BE2C (cell line): ENCODE data around the gene CARD9.

Source experiments
- DNase-seq: peaks from one replicate; pipeline ENCODE4 v3.0.0-alpha.2; 2020
- H3K27me3 ChIP-seq: fragments of 250-450 bp; sonication (Bioruptor Pico); 2 replicates; pipeline ENCODE4 v1.5.1; 2020; ENCODE audit warnings: mild to moderate bottlenecking
- H3K36me3 ChIP-seq: fragments of 250-450 bp; sonication (Bioruptor Pico); 2 replicates; pipeline ENCODE4 v1.5.1; 2020; ENCODE audit warnings: mild to moderate bottlenecking
- H3K4me1 ChIP-seq: fragments of 250-450 bp; sonication (Bioruptor Pico); 2 replicates; pipeline ENCODE4 v1.5.1; 2020
- H3K4me3 ChIP-seq: 2 replicates; pipeline ENCODE4 v1.5.1; 2011; ENCODE audit warnings: low read depth, low read length
- H3K9me3 ChIP-seq: fragments of 250-450 bp; sonication (Bioruptor Pico); 2 replicates; pipeline ENCODE4 v1.5.1; 2020
- TF ChIP-seq, protein P1 (sequence below): IDR thresholded peaks from 2 replicates; pipeline ENCODE4 v1.5.1; 2012; ENCODE audit warnings: mild to moderate bottlenecking, low read depth, low read length

CARD9 gene

DNA sequence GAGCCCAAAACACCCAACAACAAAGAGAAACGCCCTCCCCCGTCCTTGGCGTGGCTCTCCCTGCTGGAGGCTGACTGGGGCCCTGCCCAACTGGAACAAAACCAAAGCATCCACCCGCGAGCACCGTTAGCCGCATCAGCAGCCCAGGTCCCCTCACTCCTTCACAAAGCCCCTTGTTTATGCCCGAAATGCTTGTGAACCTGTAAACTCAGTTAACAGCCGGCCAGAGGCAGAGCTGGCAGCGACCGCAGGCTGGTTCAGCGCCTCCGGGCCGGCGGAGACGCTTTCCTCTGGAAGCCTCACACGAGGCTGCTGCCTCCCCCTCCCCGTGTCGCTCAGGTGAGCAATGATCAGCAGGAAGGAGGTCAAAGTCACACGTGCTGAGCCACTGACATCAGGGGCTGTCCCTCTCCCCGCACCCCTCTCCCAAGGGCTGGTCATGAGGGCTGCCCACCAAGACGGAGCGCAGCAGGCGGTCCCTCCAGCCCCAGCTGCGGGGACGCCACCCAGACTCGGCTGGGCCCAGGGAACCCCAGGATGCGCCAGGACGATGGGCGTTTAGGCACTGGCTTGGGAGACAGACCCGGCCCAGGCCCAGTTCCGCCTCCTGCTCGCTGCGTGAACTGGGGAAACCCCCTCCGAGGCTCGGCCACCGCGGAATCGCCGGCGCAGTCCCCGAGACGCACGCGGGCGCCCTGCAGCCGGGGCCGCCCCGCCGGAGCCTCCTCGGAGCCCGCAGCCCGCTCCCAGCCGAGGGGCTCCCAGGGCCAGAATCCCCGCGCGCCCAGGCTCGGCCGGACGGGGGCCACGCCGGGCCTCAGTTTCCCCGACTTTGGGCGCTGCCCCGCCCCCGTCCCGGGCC lies 25.9 kb upstream of the CARD9 start:
- peaks cover 61% of the 10 kb centered on the region for H3K36me3 ChIP-seq
- no peak for DNase-seq
- peak overlapping the region; percentile 81 for H3K4me3 ChIP-seq
- TF ChIP-seq, protein P1, sequence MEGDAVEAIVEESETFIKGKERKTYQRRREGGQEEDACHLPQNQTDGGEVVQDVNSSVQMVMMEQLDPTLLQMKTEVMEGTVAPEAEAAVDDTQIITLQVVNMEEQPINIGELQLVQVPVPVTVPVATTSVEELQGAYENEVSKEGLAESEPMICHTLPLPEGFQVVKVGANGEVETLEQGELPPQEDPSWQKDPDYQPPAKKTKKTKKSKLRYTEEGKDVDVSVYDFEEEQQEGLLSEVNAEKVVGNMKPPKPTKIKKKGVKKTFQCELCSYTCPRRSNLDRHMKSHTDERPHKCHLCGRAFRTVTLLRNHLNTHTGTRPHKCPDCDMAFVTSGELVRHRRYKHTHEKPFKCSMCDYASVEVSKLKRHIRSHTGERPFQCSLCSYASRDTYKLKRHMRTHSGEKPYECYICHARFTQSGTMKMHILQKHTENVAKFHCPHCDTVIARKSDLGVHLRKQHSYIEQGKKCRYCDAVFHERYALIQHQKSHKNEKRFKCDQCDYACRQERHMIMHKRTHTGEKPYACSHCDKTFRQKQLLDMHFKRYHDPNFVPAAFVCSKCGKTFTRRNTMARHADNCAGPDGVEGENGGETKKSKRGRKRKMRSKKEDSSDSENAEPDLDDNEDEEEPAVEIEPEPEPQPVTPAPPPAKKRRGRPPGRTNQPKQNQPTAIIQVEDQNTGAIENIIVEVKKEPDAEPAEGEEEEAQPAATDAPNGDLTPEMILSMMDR, result no peak
- H3K9me3 ChIP-seq, result no peaks in the 10 kb centered on the region
- H3K4me1 ChIP-seq, result peaks cover 5% of the 10 kb centered on the region
- no peaks in the 10 kb centered on the region for H3K27me3 ChIP-seq

DNA sequence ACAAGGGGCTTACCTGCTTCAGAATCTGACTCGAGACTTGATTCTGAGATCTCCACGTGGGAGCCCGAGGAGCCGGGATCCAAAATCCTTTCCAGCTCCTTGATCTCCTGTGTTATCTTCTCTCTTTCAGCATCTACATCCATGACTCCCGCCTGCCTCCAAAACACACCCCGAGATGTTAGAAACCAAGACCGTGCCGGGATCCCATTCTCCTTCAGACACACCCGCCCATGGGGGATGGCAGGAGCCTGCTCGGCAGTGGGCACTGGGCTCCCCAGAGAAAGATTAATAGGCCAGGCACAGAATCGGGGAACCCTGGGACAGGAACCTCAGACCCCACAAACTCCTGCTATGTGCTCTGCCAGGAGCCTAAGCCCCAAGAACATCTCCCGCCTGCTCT lies 24.8 kb upstream of the CARD9 start:
- Histone ChIP-seq H3K36me3 (peaks cover 62% of the 10 kb centered on the region), H3K4me3 (peak overlapping the region; percentile 81; the same call in 1 of the 2 replicates)
- TF ChIP-seq, protein P1, result no peak

DNA sequence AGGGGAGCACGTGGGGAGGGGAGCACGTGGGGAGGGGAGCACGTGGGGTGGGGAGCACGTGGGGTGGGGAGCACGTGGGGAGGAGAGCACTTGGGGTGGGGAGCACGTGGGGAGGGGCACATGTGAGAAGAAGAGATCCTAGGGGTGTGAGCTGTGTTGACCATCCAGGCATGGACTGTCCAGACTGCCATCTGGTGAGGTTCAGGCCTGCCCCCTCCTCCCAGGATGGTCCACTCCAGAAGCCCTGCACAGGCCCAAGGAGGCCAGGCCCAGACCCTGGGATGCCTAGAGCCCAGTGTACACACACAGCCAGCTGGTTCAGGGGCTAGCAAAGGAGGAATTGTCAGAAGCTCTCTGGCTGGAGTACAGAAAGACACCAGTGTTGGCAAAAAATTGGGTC lies 24.2 kb upstream of the CARD9 start:
- Histone ChIP-seq H3K4me3 (no peak overlapping the region), H3K27me3 (no peaks in the 10 kb centered on the region), H3K36me3 (peaks cover 68% of the 10 kb centered on the region), H3K4me1 (peaks cover 5% of the 10 kb centered on the region), H3K9me3 (no peaks in the 10 kb centered on the region)
- TF ChIP-seq, protein P1, result no peak
- DNase-seq, result no peak

More for the DNA sequence above, 24.8 kb upstream of the CARD9 start:
- H3K27me3 ChIP-seq, result no peaks in the 10 kb centered on the region
- H3K9me3 ChIP-seq, result no peaks in the 10 kb centered on the region
- H3K4me1 ChIP-seq, result peaks cover 5% of the 10 kb centered on the region
- DNase-seq, result no peak

DNA sequence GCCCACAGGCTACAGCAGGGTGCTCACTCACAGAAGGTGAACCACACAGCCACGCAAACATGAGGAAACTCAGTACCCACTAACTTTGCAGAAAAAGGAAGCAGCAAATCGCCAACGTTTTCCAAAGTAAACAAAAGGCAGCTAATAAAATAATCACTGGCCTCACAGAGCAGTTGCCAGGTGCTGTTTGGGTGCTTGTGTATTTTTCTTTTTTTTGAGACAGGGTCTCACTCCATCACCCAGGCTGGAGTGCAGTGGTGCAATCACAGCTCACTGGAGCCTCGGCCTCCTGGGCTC lies 22.7 kb upstream of the CARD9 start:
- Histone ChIP-seq H3K36me3 (peaks cover 71% of the 10 kb centered on the region), H3K9me3 (no peaks in the 10 kb centered on the region), H3K4me1 (peaks cover 5% of the 10 kb centered on the region), H3K4me3 (no peak overlapping the region), H3K27me3 (no peaks in the 10 kb centered on the region)
- no peak for DNase-seq
- TF ChIP-seq, protein P1, result no peak

DNA sequence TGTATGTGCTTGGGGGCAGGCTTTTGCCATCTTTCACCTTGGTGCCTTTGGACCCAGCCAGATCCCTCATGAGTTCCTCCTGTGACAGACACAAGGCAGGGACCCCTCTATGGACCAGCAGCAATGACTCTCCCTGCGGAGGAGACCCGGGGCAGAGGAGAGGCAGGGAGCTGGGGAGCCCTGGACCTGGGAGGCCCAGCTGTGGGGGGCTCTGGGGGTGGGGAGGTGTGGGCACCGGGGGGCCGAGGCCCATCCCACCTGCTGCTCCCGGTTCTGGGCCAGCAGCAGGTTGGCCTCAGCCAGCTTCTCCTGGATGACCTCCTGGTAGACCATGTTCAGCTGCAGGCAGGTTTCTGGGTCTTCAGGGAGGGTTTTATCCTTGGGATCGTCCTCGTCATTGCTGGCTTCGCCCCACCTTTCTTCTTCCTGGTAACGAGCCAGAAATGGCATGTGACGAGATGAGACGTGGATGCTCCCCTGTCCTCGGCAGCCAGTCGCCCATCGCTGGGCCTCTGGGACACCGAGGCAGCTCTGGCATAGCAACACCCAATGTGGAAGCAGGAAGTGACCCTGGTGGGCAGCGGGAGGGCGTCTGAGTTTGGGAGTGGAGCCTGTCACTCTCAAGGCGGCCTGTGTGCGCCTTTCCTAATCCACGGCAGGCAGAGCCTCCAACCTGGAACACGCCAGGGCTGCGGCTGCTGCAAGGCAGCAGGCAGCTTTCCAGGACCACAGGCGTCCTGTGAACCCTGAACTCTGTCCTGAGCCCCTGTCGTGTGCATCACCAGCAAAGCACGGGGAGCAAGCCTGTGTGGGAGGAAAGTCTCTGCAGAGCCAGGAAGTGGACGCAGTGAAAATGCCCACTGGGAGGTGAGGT lies 22.1 kb upstream of the CARD9 start:
- Histone ChIP-seq H3K36me3 (peaks cover 75% of the 10 kb centered on the region), H3K27me3 (no peaks in the 10 kb centered on the region), H3K4me1 (peaks cover 3% of the 10 kb centered on the region), H3K4me3 (no peak overlapping the region), H3K9me3 (no peaks in the 10 kb centered on the region)
- TF ChIP-seq, protein P1, result no peak
- no peak for DNase-seq

DNA sequence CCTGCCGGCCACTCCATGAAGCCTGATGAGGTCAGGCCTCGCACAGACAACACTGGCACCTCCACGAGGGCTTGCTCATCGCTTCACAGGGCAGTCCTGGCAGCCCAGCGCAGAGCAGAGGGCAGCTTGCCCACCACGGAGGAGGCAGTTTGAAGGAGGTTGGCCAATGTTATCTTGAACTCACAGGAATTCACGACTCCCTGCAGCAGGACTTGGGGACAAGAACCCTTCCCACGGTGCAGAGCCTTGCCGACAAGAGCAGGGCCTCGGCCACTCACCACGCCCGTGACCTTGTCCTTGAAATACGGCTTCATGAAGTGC lies 21.5 kb upstream of the CARD9 start:
- Histone ChIP-seq H3K36me3 (peaks cover 77% of the 10 kb centered on the region), H3K4me3 (no peak overlapping the region), H3K4me1 (no peaks in the 10 kb centered on the region), H3K27me3 (no peaks in the 10 kb centered on the region), H3K9me3 (no peaks in the 10 kb centered on the region)
- no peak for DNase-seq
- TF ChIP-seq, protein P1, result no peak
